ENCODE results near the gene LSAMP. TPM values are rescaled to one million over a fixed set of nuclear protein-coding genes. Genes with fewer than 3 reads are reported as not detected.
A peak's percentile ranks its signal among the peaks of the same experiment; 100 is the strongest.

Gene LSAMP
- total and polyA plus RNA-seq, 4 experiments from 2014 or later: not detected

DNA sequence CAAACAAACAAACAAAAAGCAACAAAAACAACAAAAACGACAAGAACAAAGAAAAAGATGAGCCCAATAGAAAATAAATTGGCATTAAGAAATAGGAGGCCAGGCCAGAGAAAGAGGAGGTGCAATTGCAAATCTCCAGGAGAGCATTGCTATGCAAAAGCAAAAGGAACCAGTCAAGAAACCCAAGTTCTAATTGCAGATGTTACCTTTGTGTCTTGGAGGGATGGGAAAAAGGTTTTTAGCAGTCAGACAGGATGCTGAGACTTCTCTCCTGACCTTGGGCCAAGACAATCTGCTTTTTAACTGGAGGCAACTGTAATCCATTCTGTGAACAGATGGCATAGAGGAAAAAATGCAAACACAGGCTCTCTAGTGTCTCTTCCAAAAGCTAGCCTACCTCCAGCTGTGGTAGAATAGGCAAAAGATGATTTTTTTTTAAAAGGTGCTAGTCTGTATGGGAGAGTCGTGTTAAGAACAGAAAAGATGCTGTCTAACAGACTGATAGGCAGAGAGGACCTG, 56.4 kb downstream of the LSAMP start:
- Histone ChIP-seq H3K4me3 (ENCODE audit: low read length in 2 of 2) (no peak overlapping the region), H3K27me3 (ENCODE audit: insufficient read depth, low read length) (no peaks in the 10 kb centered on the region), H3K36me3 (ENCODE audit: insufficient read depth, low read length) (no peaks in the 10 kb centered on the region), H3K9me3 (ENCODE audit: control insufficient read depth in 1 of 2, low read length in 2 of 2) (peaks cover 0 to 4% of the 10 kb centered on the region in 2 donors), H3K27ac (ENCODE audit: low read depth, low read length) (no peak overlapping the region), H3K4me1 (ENCODE audit: insufficient read depth, low read length) (no peaks in the 10 kb centered on the region)
- CTCF ChIA-PET (ENCODE audit: partially characterized antibody): no interaction called here
- H3K27me3 Mint-ChIP-seq: no peaks in the 10 kb centered on the region
- POLR2A ChIA-PET (ENCODE audit: partially characterized antibody): no interaction called here
- H3K27ac Mint-ChIP-seq: no peak overlapping the region
- no peaks in the 10 kb centered on the region for H3K4me1 Mint-ChIP-seq
- peak overlapping the region in 1 of 8 donors; percentile 65 for H3K4me3 Mint-ChIP-seq
- H3K36me3 Mint-ChIP-seq: no peaks in the 10 kb centered on the region
- H3K9me3 Mint-ChIP-seq: peaks cover 2 to 14% (median 5%) of the 10 kb centered on the region in 8 donors
- DNase-seq: no peak
- intact Hi-C loops (cut with micrococcal nuclease): no loop called here

DNA sequence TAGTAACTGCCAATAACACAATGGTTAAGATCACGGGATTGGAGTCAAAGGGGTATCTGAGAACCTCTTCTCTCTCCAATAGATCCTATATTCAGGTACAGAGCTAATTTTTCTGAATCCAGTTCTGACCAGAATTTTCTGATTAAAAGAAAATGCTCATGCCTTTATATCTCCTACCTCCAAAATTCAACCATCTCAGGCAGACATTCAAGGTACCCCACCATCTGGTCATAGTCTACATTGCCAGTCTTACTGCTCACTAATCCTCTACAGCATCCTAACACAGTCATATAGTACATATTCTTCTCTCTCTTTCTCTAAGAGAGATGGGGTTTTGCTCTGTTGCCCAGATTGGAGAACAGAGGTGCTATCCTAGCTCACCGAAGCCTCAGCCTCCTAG, 59.1 kb downstream of the LSAMP start:
- Histone ChIP-seq H3K4me3 (ENCODE audit: low read length in 2 of 2) (no peak overlapping the region), H3K27me3 (ENCODE audit: insufficient read depth, low read length) (no peaks in the 10 kb centered on the region), H3K9me3 (ENCODE audit: control insufficient read depth in 1 of 2, low read length in 2 of 2) (peaks cover 0 to 4% of the 10 kb centered on the region in 2 donors), H3K27ac (ENCODE audit: low read depth, low read length) (no peak overlapping the region), H3K4me1 (ENCODE audit: insufficient read depth, low read length) (no peaks in the 10 kb centered on the region), H3K36me3 (ENCODE audit: insufficient read depth, low read length) (no peaks in the 10 kb centered on the region)
- POLR2A ChIA-PET (ENCODE audit: partially characterized antibody): no interaction called here
- no peak overlapping the region for H3K4me3 Mint-ChIP-seq
- peaks cover 2 to 12% (median 3%) of the 10 kb centered on the region in 8 donors for H3K9me3 Mint-ChIP-seq
- no peak for DNase-seq
- H3K4me1 Mint-ChIP-seq: no peaks in the 10 kb centered on the region
- H3K36me3 Mint-ChIP-seq: no peaks in the 10 kb centered on the region
- H3K27me3 Mint-ChIP-seq: no peaks in the 10 kb centered on the region
- no peak overlapping the region for H3K27ac Mint-ChIP-seq
- CTCF ChIA-PET (ENCODE audit: partially characterized antibody): no interaction called here
- intact Hi-C loops (cut with micrococcal nuclease): no loop called here

DNA sequence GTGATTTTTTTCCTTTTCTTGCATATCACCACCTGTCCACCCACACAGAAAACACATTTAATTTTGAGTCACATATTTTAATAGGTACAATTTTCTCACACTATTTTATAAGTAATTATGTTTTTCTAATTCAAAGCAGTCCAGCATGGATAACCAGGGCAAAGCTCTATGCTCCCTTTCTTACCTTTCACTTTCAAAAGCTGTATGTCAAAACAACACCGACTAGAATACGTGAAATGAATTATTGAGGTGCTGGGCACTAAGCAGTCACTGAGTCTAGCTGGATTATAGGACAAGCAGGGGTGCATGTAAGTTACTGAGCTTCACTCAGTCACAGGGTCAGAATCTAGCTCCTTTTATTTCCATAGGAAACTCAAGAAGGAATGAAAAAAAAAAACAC, 60.6 kb downstream of the LSAMP start:
- ChIA-PET POLR2A (ENCODE audit: partially characterized antibody) (no interaction called here), CTCF (ENCODE audit: partially characterized antibody) (no interaction called here)
- H3K4me3 ChIP-seq (ENCODE audit: low read length in 2 of 2): no peak overlapping the region
- Mint-ChIP-seq H3K36me3 (no peaks in the 10 kb centered on the region), H3K27ac (no peak overlapping the region), H3K4me3 (no peak overlapping the region), H3K4me1 (no peaks in the 10 kb centered on the region), H3K27me3 (no peaks in the 10 kb centered on the region), H3K9me3 (peaks cover 0 to 9% (median 0%) of the 10 kb centered on the region in 8 donors)
- H3K4me1 ChIP-seq (ENCODE audit: insufficient read depth, low read length): no peaks in the 10 kb centered on the region
- peaks cover 0 to 4% of the 10 kb centered on the region in 2 donors for H3K9me3 ChIP-seq (ENCODE audit: control insufficient read depth in 1 of 2, low read length in 2 of 2)
- no peak for DNase-seq
- intact Hi-C loops (cut with micrococcal nuclease): no loop called here
- no peak overlapping the region for H3K27ac ChIP-seq (ENCODE audit: low read depth, low read length)
- H3K27me3 ChIP-seq (ENCODE audit: insufficient read depth, low read length): no peaks in the 10 kb centered on the region
- no peaks in the 10 kb centered on the region for H3K36me3 ChIP-seq (ENCODE audit: insufficient read depth, low read length)

DNA sequence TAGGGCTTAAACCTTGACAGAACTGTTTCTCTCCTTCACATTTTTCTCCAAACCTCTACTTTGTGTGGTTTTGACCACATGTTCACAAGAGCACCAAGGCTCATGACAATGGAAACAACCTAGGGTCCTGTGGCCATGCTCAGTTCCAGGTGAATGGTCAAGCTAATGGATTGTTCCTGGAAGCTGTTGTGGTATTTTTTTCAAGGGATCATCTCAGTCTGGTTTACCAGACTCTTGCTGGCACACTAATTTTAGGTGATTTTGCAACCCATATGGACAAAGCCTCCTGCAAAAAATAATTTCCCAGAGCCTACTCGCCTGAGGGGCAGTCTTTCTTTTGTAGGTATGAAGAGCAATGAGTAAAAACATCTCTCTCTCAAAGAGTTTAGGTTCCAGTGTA, 67.2 kb downstream of the LSAMP start:
- intact Hi-C loops (cut with micrococcal nuclease): no loop called here
- POLR2A ChIA-PET (ENCODE audit: partially characterized antibody): no interaction called here

DNA sequence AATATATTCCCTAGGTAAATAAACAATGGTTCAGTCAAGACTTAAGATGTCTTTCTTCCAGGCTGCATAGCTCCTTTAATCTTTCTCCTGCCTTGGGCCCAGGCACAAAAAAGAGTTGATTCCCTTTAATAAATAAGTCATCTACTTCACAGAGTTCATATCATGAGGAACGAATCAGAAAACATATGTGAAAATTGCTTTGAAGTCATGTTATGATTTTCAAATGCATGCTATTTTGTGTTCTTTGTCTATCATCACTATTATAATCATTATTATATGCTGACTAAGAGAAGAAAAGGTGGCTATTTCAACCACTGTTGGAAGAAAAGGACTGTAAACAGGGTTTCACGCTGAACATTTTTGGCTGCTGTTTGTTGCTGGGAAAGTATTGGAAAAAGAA, 70.4 kb downstream of the LSAMP start:
- Mint-ChIP-seq H3K27ac (no peak overlapping the region), H3K36me3 (no peaks in the 10 kb centered on the region), H3K9me3 (peaks cover 0 to 12% (median 4%) of the 10 kb centered on the region in 8 donors), H3K27me3 (no peaks in the 10 kb centered on the region), H3K4me3 (no peak overlapping the region), H3K4me1 (no peaks in the 10 kb centered on the region)
- Histone ChIP-seq H3K9me3 (ENCODE audit: control insufficient read depth in 1 of 2, low read length in 2 of 2) (no peaks in the 10 kb centered on the region), H3K4me1 (ENCODE audit: insufficient read depth, low read length) (no peaks in the 10 kb centered on the region), H3K27ac (ENCODE audit: low read depth, low read length) (no peak overlapping the region), H3K36me3 (ENCODE audit: insufficient read depth, low read length) (no peaks in the 10 kb centered on the region), H3K4me3 (ENCODE audit: low read length in 2 of 2) (no peak overlapping the region), H3K27me3 (ENCODE audit: insufficient read depth, low read length) (no peaks in the 10 kb centered on the region)
- intact Hi-C loops (cut with micrococcal nuclease): no loop called here
- CTCF ChIA-PET (ENCODE audit: partially characterized antibody): no interaction called here
- POLR2A ChIA-PET (ENCODE audit: partially characterized antibody): no interaction called here
- no peak for DNase-seq

More for the DNA sequence above, 67.2 kb downstream of the LSAMP start:
- Histone ChIP-seq H3K27me3 (ENCODE audit: insufficient read depth, low read length) (no peaks in the 10 kb centered on the region), H3K36me3 (ENCODE audit: insufficient read depth, low read length) (no peaks in the 10 kb centered on the region), H3K4me3 (ENCODE audit: low read length in 2 of 2) (no peak overlapping the region), H3K4me1 (ENCODE audit: insufficient read depth, low read length) (no peaks in the 10 kb centered on the region), H3K9me3 (ENCODE audit: control insufficient read depth in 1 of 2, low read length in 2 of 2) (no peaks in the 10 kb centered on the region), H3K27ac (ENCODE audit: low read depth, low read length) (no peak overlapping the region)
- H3K4me3 Mint-ChIP-seq: no peak overlapping the region
- H3K27ac Mint-ChIP-seq: no peak overlapping the region
- H3K36me3 Mint-ChIP-seq: no peaks in the 10 kb centered on the region
- no peaks in the 10 kb centered on the region for H3K4me1 Mint-ChIP-seq
- CTCF ChIA-PET (ENCODE audit: partially characterized antibody): no interaction called here
- peaks cover 0 to 2% (median 0%) of the 10 kb centered on the region in 8 donors for H3K9me3 Mint-ChIP-seq
- H3K27me3 Mint-ChIP-seq: no peaks in the 10 kb centered on the region
- DNase-seq: no peak

DNA sequence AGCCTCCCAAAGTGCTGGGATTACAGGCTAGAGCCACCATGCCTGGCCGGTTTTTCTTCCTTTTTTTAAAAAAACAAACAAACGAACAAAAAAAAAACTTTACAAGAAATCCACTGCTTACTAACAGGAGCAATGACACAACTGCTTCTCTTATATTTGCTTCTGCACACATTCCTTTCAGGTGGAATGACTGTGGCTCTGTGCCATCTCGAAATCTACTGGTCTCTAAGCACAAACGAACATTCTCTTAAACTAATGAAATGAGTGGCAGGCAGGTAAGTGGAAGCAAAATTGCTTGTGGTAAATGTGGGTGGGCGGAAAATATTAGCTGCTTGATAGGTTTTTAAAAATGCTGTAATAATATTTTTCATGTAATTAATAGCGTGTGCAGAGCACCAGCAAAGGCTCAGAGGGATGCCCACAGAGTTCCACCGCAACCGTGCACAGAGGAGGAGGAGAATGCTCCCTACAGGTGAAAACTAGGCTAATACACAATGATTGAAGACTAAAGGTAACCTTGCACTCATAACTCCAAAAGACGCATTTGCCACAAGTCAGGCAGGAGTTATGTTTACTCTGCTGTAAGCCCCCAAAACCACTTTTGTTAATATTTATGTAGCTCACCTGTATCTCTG, 77.4 kb downstream of the LSAMP start:
- Mint-ChIP-seq H3K27ac (no peak overlapping the region), H3K9me3 (peaks cover 0 to 16% (median 6%) of the 10 kb centered on the region in 8 donors), H3K4me3 (no peak overlapping the region), H3K27me3 (no peaks in the 10 kb centered on the region), H3K36me3 (no peaks in the 10 kb centered on the region), H3K4me1 (no peaks in the 10 kb centered on the region)
- no peaks in the 10 kb centered on the region for H3K4me1 ChIP-seq (ENCODE audit: insufficient read depth, low read length)
- ChIA-PET CTCF (ENCODE audit: partially characterized antibody) (no interaction called here), POLR2A (ENCODE audit: partially characterized antibody) (no interaction called here)
- H3K4me3 ChIP-seq (ENCODE audit: low read length in 2 of 2): no peak overlapping the region
- no peaks in the 10 kb centered on the region for H3K9me3 ChIP-seq (ENCODE audit: control insufficient read depth in 1 of 2, low read length in 2 of 2)
- H3K27me3 ChIP-seq (ENCODE audit: insufficient read depth, low read length): no peaks in the 10 kb centered on the region
- H3K27ac ChIP-seq (ENCODE audit: low read depth, low read length): no peak overlapping the region
- intact Hi-C loops (cut with micrococcal nuclease): no loop called here
- no peak for DNase-seq
- no peaks in the 10 kb centered on the region for H3K36me3 ChIP-seq (ENCODE audit: insufficient read depth, low read length)

DNA sequence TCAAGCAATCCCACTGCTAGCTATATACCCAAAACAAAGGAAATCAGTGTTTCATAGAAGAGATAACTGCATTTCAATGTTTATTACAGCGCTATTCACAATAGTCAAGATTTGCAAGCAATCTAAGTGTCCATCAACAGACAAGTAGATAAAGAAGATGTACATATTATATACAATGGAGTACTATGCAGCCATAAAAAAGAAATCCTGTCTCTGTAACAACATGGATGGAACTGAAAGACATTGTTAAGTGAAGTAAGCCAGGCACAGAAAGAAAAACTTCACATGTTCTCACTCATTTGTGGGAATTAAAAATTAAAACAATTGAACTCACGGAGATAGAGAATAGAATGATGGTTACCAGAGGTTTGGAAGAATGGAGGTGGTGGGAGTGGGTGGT, 89.2 kb downstream of the LSAMP start:
- Mint-ChIP-seq H3K27ac (no peak overlapping the region), H3K36me3 (no peaks in the 10 kb centered on the region), H3K27me3 (no peaks in the 10 kb centered on the region), H3K4me3 (no peak overlapping the region), H3K9me3 (peaks cover 0 to 8% (median 4%) of the 10 kb centered on the region in 8 donors), H3K4me1 (no peaks in the 10 kb centered on the region)
- Histone ChIP-seq H3K4me3 (ENCODE audit: low read length in 2 of 2) (no peak overlapping the region), H3K27ac (ENCODE audit: low read depth, low read length) (no peak overlapping the region), H3K36me3 (ENCODE audit: insufficient read depth, low read length) (no peaks in the 10 kb centered on the region), H3K9me3 (ENCODE audit: control insufficient read depth in 1 of 2, low read length in 2 of 2) (no peaks in the 10 kb centered on the region), H3K27me3 (ENCODE audit: insufficient read depth, low read length) (no peaks in the 10 kb centered on the region), H3K4me1 (ENCODE audit: insufficient read depth, low read length) (no peaks in the 10 kb centered on the region)
- ChIA-PET POLR2A (ENCODE audit: partially characterized antibody) (no interaction called here), CTCF (ENCODE audit: partially characterized antibody) (no interaction called here)
- intact Hi-C loops (cut with micrococcal nuclease): no loop called here
- no peak for DNase-seq

Data from CD4-positive, alpha-beta memory T cell (primary cell).